ENCODE measurements around the gene SAE1. TPM values are rescaled to one million over a fixed set of nuclear protein-coding genes. Genes with fewer than 3 reads are reported as not detected.

SAE1 gene
- total and polyA plus RNA-seq, 8 donors, result 67.7 to 125 (median 93.4) TPM

- no peak overlapping the region for H3K4me3 ChIP-seq
- no peaks in the 10 kb centered on the region for H3K27me3 ChIP-seq
- ATAC-seq, result peak; percentile 77
- H3K36me3 ChIP-seq, result peaks cover 0 to 48% of the 10 kb centered on the region in 2 donors
- DNase-seq, result peak in 3 of 4 donors; percentile 44 to 88 (median 81)
- peak overlapping the region; percentile 86 to 89 for H3K27ac ChIP-seq
- intact Hi-C loops (cut with DNase I), result no loop called here
- no peak for TF ChIP-seq CTCF (IDR thresholded peaks at IDR 0.05)
- H3K4me1 ChIP-seq, result peaks cover 12 to 65% of the 10 kb centered on the region in 2 donors
- no peaks in the 10 kb centered on the region for H3K9me3 ChIP-seq
Observed at GRCh38 chr19:47094557-47095475, 35.8 kb upstream of the SAE1 start.

GRCh38 chr19:47095476-47096099 is 35.0 kb upstream of the SAE1 start:
- ATAC-seq, result peak; percentile 2
- no peak for TF ChIP-seq CTCF (IDR thresholded peaks at IDR 0.05)

GRCh38 chr19:47096100-47096704 is 34.4 kb upstream of the SAE1 start:
- no peak for TF ChIP-seq CTCF (IDR thresholded peaks at IDR 0.05)
- H3K36me3 ChIP-seq, result peaks cover 0 to 34% of the 10 kb centered on the region in 2 donors
- peak overlapping the region; percentile 86 to 89 for H3K27ac ChIP-seq
- ATAC-seq (peak; percentile 78), DNase-seq (peak in 3 of 4 donors; percentile 71 to 92 (median 90))
- intact Hi-C loops (cut with DNase I), result no loop called here
- peaks cover 12 to 69% of the 10 kb centered on the region in 2 donors for H3K4me1 ChIP-seq
- no peaks in the 10 kb centered on the region for H3K27me3 ChIP-seq
- H3K9me3 ChIP-seq, result no peaks in the 10 kb centered on the region
- H3K4me3 ChIP-seq, result no peak overlapping the region

More at GRCh38 chr19:47095476-47096099, 35.0 kb upstream of the SAE1 start:
- Histone ChIP-seq H3K27ac (peak overlapping the region; percentile 86 to 89), H3K36me3 (peaks cover 0 to 40% of the 10 kb centered on the region in 2 donors), H3K9me3 (no peaks in the 10 kb centered on the region), H3K4me1 (peaks cover 12 to 69% of the 10 kb centered on the region in 2 donors), H3K27me3 (no peaks in the 10 kb centered on the region), H3K4me3 (no peak overlapping the region)
- peak in 1 of 4 donors; percentile 53 for DNase-seq
- intact Hi-C loops (cut with DNase I), result no loop called here

- intact Hi-C loops (cut with DNase I), result no loop called here
- H3K27ac ChIP-seq, result peak overlapping the region; percentile 86 to 89
- peaks cover 0 to 29% of the 10 kb centered on the region in 2 donors for H3K36me3 ChIP-seq
- H3K9me3 ChIP-seq, result no peaks in the 10 kb centered on the region
- no peak overlapping the region for H3K4me3 ChIP-seq
- ATAC-seq (peak; percentile 1), DNase-seq (peak in 1 of 4 donors; percentile 78)
- peaks cover 12 to 69% of the 10 kb centered on the region in 2 donors for H3K4me1 ChIP-seq
- TF ChIP-seq CTCF (IDR thresholded peaks at IDR 0.05), result no peak
- no peaks in the 10 kb centered on the region for H3K27me3 ChIP-seq
Observed at GRCh38 chr19:47096721-47097120, 33.9 kb upstream of the SAE1 start.
